ENCODE measurements around the gene PNMA8B.

PNMA8B gene

GRCh38 chr19:46481947-46482346 lies 13.7 kb downstream of the PNMA8B start:
- no peaks in the 10 kb centered on the region for H3K9me3 ChIP-seq (ENCODE audit: control insufficient read depth, insufficient read depth, low read depth, low read length)
- H3K36me3 ChIP-seq (ENCODE audit: control insufficient read depth in 2 of 2, insufficient read depth in 1 of 2, low read length in 2 of 2), result no peaks in the 10 kb centered on the region; a peak in 1 of 3 replicates
- peaks cover 6% of the 10 kb centered on the region for H3K4me1 ChIP-seq (ENCODE audit: control insufficient read depth, insufficient read depth, low read length)
- TF ChIP-seq PRDM2 (tag by site-specific recombination; IDR thresholded peaks at IDR 0.05; ENCODE audit: borderline replicate concordance) (no peak), ZSCAN16 (tag by site-specific recombination; IDR thresholded peaks at IDR 0.05) (no peak), ZBTB17 (tag by site-specific recombination; IDR thresholded peaks at IDR 0.05) (no peak), ZNF692 (tag by site-specific recombination; IDR thresholded peaks at IDR 0.05) (no peak), ZNF175 (tag by site-specific recombination; IDR thresholded peaks at IDR 0.05) (no peak), ZNF26 (tag by site-specific recombination; IDR thresholded peaks at IDR 0.05) (no peak), ZFP69B (tag by site-specific recombination; IDR thresholded peaks at IDR 0.05) (no peak), REST (tag by site-specific recombination; IDR thresholded peaks at IDR 0.05) (no peak), ZNF341 (tag by site-specific recombination; IDR thresholded peaks at IDR 0.05; ENCODE audit: low read depth) (no peak), ZFP37 (tag by site-specific recombination; IDR thresholded peaks at IDR 0.05) (no peak), BCL11B (tag by site-specific recombination; IDR thresholded peaks at IDR 0.05; ENCODE audit: low read depth) (no peak), ZNF660 (tag by site-specific recombination; IDR thresholded peaks at IDR 0.05) (no peak)
- H3K4me3 ChIP-seq (ENCODE audit: low read depth, low read length), result no peak overlapping the region
- no peak overlapping the region for H3K27ac ChIP-seq (ENCODE audit: extremely low read depth, low read depth, low read length)
- POLR2A ChIA-PET, result no interaction called here
- CTCF ChIA-PET, result interaction anchor here (0.6 to 6.7 kb wide), 4 partner anchors 13 to 109 kb away, joined by 3 to 51 read pairs (median 25); partner anchors contain the start of gene PNMA8B

All from HEK293 (cell line).